ENCODE results near the gene ZBTB44.

ZBTB44 gene

GRCh38 chr11:130227373-130227772 lies 87.3 kb downstream of the ZBTB44 start:
- Histone ChIP-seq H4K20me1 (no peaks in the 10 kb centered on the region), H3K27ac (no peak overlapping the region), H3K27me3 (no peaks in the 10 kb centered on the region), H3K4me2 (no peak overlapping the region), H3K9ac (no peak overlapping the region), H3K9me3 (no peaks in the 10 kb centered on the region), H3K4me1 (no peaks in the 10 kb centered on the region), H3K36me3 (peaks cover under 1% of the 10 kb centered on the region), H3K4me3 (no peak overlapping the region)
- TF ChIP-seq Cebpa-rat (IDR thresholded peaks at IDR 0.05) = no peak

DNA sequence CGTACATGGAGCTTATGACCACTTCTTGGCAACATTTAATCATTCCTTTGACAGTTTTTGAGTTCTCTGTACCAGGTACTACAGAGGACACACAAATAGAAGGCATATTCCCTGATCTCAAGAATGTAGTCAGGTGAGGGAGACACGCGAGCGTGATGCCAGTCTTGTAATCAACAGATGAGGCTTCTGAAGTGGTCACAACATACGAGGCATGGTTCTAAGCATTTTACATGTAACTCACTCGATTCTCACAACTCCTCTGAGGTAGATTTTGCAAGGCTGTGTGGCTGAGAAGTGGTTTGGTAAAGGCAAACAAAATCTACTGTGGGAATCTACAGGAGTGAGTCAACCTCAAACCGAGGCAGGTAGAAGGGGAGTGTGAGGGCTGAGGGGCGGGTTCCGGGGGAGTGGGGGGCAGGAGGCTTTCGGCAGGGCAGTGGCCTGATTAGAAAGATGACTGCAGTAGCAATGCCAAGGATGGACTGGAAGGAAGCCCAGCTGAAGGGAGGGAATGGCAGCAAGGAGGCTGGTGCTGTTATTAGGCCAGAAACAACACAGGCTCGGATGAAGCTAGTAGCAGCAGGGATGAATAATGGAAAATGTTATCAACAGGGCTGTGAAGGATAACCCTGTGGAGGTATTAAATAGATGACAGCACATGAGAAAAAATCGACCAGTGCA lies 91.3 kb downstream of the ZBTB44 start:
- no peak overlapping the region for H3K4me2 ChIP-seq
- H3K27ac ChIP-seq = no peak overlapping the region
- H3K9ac ChIP-seq = no peak overlapping the region
- H3K4me1 ChIP-seq = no peaks in the 10 kb centered on the region
- H3K9me3 ChIP-seq = no peaks in the 10 kb centered on the region
- no peaks in the 10 kb centered on the region for H4K20me1 ChIP-seq
- H3K4me3 ChIP-seq = no peak overlapping the region
- no peaks in the 10 kb centered on the region for H3K27me3 ChIP-seq
- no peak for TF ChIP-seq Cebpa-rat (IDR thresholded peaks at IDR 0.05)
- H3K36me3 ChIP-seq = no peaks in the 10 kb centered on the region; the same call in 1 of the 2 replicates

DNA sequence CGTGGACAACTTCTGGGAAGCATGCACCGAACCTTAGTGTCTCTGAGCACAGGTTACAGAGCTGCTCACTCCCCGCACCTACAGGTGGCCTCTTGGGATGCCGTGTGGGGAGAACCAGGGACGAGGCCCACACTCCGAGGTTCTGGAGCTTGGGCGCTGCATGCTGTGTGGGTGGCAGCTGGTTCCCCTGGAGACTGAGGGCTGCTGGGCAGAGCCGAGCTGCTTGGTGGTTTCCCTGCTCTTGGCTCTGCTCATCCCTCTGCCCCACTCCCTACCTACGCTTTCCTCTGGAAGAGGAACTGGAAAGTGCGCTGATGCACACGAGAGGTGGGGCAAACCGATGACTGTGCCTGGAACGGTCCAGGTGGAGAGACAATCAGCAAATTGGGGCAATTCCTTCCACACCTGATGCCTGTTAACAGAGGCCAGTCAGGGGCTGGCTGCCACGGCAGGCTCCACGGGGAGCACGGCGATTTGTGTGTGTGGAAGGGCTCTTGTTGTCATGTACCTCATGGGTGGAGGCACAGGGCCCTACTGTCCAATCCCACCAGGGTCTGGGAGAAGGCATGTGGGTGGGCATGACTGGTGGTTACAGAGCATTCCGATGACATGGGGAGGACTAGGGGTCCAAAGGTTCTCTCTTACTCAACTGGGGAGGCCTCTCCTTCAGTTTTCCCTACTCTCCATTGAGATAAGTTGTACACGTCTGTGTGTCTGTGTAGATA lies 94.2 kb downstream of the ZBTB44 start:
- Histone ChIP-seq H3K27ac (no peak overlapping the region), H3K4me1 (no peaks in the 10 kb centered on the region), H3K9ac (no peak overlapping the region), H3K27me3 (no peaks in the 10 kb centered on the region), H3K4me3 (no peak overlapping the region), H4K20me1 (no peaks in the 10 kb centered on the region), H3K4me2 (no peak overlapping the region), H3K9me3 (no peaks in the 10 kb centered on the region), H3K36me3 (no peaks in the 10 kb centered on the region; the same call in 1 of the 2 replicates)
- TF ChIP-seq Cebpa-rat (IDR thresholded peaks at IDR 0.05) = no peak

- Histone ChIP-seq H3K36me3 (no peaks in the 10 kb centered on the region; the same call in 1 of the 2 replicates), H3K4me3 (no peak overlapping the region), H3K4me2 (no peak overlapping the region), H4K20me1 (no peaks in the 10 kb centered on the region), H3K9ac (no peak overlapping the region), H3K27me3 (no peaks in the 10 kb centered on the region), H3K4me1 (no peaks in the 10 kb centered on the region), H3K9me3 (no peaks in the 10 kb centered on the region), H3K27ac (no peak overlapping the region)
- TF ChIP-seq Cebpa-rat (IDR thresholded peaks at IDR 0.05) = no peak
Observed at GRCh38 chr11:130219148-130219547, 95.6 kb downstream of the ZBTB44 start.

GRCh38 chr11:130218501-130219070 lies 96.1 kb downstream of the ZBTB44 start:
- no peak for TF ChIP-seq Cebpa-rat (IDR thresholded peaks at IDR 0.05)
- no peak overlapping the region for H3K9ac ChIP-seq
- no peaks in the 10 kb centered on the region for H3K9me3 ChIP-seq
- no peaks in the 10 kb centered on the region for H3K27me3 ChIP-seq
- no peak overlapping the region for H3K4me2 ChIP-seq
- H3K36me3 ChIP-seq = no peaks in the 10 kb centered on the region; the same call in 1 of the 2 replicates
- no peak overlapping the region for H3K27ac ChIP-seq
- H4K20me1 ChIP-seq = no peaks in the 10 kb centered on the region
- H3K4me1 ChIP-seq = no peaks in the 10 kb centered on the region
- H3K4me3 ChIP-seq = no peak overlapping the region

GRCh38 chr11:130217133-130218031 lies 97.3 kb downstream of the ZBTB44 start:
- H3K9me3 ChIP-seq = no peaks in the 10 kb centered on the region
- H4K20me1 ChIP-seq = no peaks in the 10 kb centered on the region
- H3K36me3 ChIP-seq = no peaks in the 10 kb centered on the region; the same call in 1 of the 2 replicates
- no peak for TF ChIP-seq Cebpa-rat (IDR thresholded peaks at IDR 0.05)
- no peak overlapping the region for H3K27ac ChIP-seq
- H3K9ac ChIP-seq = no peak overlapping the region
- no peaks in the 10 kb centered on the region for H3K27me3 ChIP-seq
- no peaks in the 10 kb centered on the region for H3K4me1 ChIP-seq
- no peak overlapping the region for H3K4me3 ChIP-seq
- no peak overlapping the region for H3K4me2 ChIP-seq

DNA sequence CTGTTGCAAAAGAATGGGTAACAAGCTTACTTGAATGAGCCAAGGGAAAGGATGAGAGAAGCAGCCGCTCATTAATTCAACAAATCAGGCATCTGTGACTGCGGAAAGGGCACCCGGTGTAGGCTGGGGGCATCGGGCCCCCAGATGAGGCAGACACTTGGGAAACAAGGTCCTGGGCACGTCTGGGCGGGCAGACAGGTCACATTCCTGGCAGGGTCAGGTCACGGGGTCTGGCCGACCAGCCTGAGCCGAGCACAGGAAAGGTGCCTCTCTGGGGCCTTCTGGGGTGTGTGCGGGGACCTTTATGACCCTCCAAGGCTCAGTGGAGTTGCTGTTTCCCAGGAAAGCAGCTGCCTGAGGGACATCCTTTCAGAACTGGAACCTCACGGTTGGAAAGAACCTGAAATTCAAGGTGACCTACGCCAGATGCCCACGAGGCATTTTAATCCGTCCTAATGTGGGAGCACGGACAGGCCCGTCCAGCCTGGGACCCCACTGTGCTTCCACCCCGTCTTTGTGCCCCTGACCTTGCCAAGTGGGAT lies 98.1 kb downstream of the ZBTB44 start:
- Histone ChIP-seq H4K20me1 (no peaks in the 10 kb centered on the region), H3K4me2 (no peak overlapping the region), H3K9ac (no peak overlapping the region), H3K27ac (no peak overlapping the region), H3K4me3 (no peak overlapping the region), H3K27me3 (no peaks in the 10 kb centered on the region), H3K36me3 (no peaks in the 10 kb centered on the region; the same call in 1 of the 2 replicates), H3K9me3 (no peaks in the 10 kb centered on the region), H3K4me1 (no peaks in the 10 kb centered on the region)
- TF ChIP-seq Cebpa-rat (IDR thresholded peaks at IDR 0.05) = no peak

DNA sequence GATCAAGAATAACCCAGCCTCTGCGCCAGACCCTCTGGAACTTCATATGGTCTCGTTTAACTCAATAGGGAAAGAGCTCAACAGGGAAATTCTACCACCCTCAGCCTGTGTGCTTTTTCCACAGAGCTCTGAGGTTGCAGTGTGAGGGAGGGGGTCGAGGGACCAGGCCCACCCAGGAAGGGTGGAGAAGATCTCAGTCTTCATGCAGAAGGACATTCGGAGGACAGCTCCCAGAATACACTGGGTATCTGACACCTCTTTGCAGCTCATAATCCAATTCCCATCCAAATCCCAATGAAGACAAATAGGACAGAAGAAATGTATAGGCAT lies 98.5 kb downstream of the ZBTB44 start:
- no peaks in the 10 kb centered on the region for H3K9me3 ChIP-seq
- no peaks in the 10 kb centered on the region for H3K27me3 ChIP-seq
- H3K4me3 ChIP-seq = no peak overlapping the region
- H3K36me3 ChIP-seq = no peaks in the 10 kb centered on the region; the same call in 1 of the 2 replicates
- no peak overlapping the region for H3K9ac ChIP-seq
- H4K20me1 ChIP-seq = no peaks in the 10 kb centered on the region
- no peaks in the 10 kb centered on the region for H3K4me1 ChIP-seq
- H3K4me2 ChIP-seq = no peak overlapping the region
- no peak overlapping the region for H3K27ac ChIP-seq
- no peak for TF ChIP-seq Cebpa-rat (IDR thresholded peaks at IDR 0.05)

- Histone ChIP-seq H3K4me3 (no peak overlapping the region), H3K9me3 (no peaks in the 10 kb centered on the region), H3K4me2 (no peak overlapping the region), H3K36me3 (no peaks in the 10 kb centered on the region; the same call in 1 of the 2 replicates), H3K4me1 (no peaks in the 10 kb centered on the region), H3K9ac (no peak overlapping the region), H3K27ac (no peak overlapping the region), H3K27me3 (no peaks in the 10 kb centered on the region), H4K20me1 (no peaks in the 10 kb centered on the region)
- TF ChIP-seq Cebpa-rat (IDR thresholded peaks at IDR 0.05) = no peak
Observed at GRCh38 chr11:130215531-130216220, 99.0 kb downstream of the ZBTB44 start.

All from BLaER1 (cell line).